Tibial nerve (tissue), 4 donors: ENCODE data around the gene PDZRN3. TPM values are rescaled to one million over a fixed set of nuclear protein-coding genes. Genes with fewer than 3 reads are reported as not detected.

Experiments
- DNase-seq, 2 donors: peaks; one replicate each; pipeline ENCODE4 v3.0.0-alpha.2; 2019; ENCODE audit warnings: low spot score in 2 of 2
- H3K27ac ChIP-seq, 4 donors: fragments of 200-600 bp; sonication (generic) in 3 of 4; one replicate each; pipeline ENCODE4 v1.5.1; 2017 to 2019; ENCODE audit warnings: mild to moderate bottlenecking in 1 of 4
- H3K27me3 ChIP-seq, 2 donors: fragments of 200-600 bp; sonication (generic) in 1 of 2; one replicate each; pipeline versions ENCODE4 v1.5.1 to v1.6.0; 2017 to 2019
- H3K36me3 ChIP-seq, 3 donors: fragments of 200-600 bp; sonication (generic); one replicate each; pipeline ENCODE4 v1.5.1; 2018 to 2019
- H3K4me1 ChIP-seq, 4 donors: fragments of 200-600 bp; sonication (generic) in 3 of 4; one replicate each; pipeline ENCODE4 v1.5.1; 2017 to 2019
- H3K4me3 ChIP-seq, 4 donors: fragments of 200-600 bp; sonication (generic) in 3 of 4; one replicate each; pipeline ENCODE4 v1.5.1; 2017 to 2019; ENCODE audit warnings: mild to moderate bottlenecking in 1 of 4, moderate library complexity in 1 of 4
- H3K9me3 ChIP-seq, 4 donors: fragments of 200-600 bp; sonication (generic) in 3 of 4; one replicate each; pipeline ENCODE4 v1.5.1; 2017 to 2019
- EP300 ChIP-seq, 2 donors: sonication (generic); formaldehyde crosslinking; IDR thresholded peaks; one replicate each; pipeline ENCODE4 v1.6.1; 2017; ENCODE audit warnings: antibody characterized with exemption in 2 of 2, mild to moderate bottlenecking in 1 of 2
- POLR2A ChIP-seq, 2 donors: fragments of 450-650 bp; IDR thresholded peaks; one replicate each; pipeline ENCODE4 v1.6.1; 2017; ENCODE audit warnings: antibody characterized with exemption in 2 of 2, mild to moderate bottlenecking in 2 of 2, moderate library complexity in 2 of 2
- WGBS, 2 donors: methylation state at CpG; one replicate each; pipeline ENCODE4 v1.1.5; 2018; 5-methylcytosine and 5-hydroxymethylcytosine counted together
- total RNA-seq, 4 donors: library from RNA; depleted of rRNA; stranded (reverse); fragments of >200 nt; gene quantifications; one replicate each; pipeline ENCODE4 v1.1.0, GENCODE V29; 2016
- TF ChIP-seq, protein P1 (sequence below), 5 experiments: fragments of 200-600 bp in 3 of 5; fragments of 450-650 bp in 2 of 5; sonication (generic) in 3 of 5; IDR thresholded peaks; one replicate each; pipeline ENCODE4 v1.5.1; 2016 to 2019; ENCODE audit warnings: antibody characterized with exemption in 5 of 5, mild to moderate bottlenecking in 3 of 5, moderate library complexity in 2 of 5

PDZRN3 gene
- total RNA-seq, 4 donors from 2014 or later: 48.3 to 87.2 (median 64.3) TPM

- TF ChIP-seq POLR2A (IDR thresholded peaks at IDR 0.05) (no peak), EP300 (IDR thresholded peaks at IDR 0.05) (no peak)
- TF ChIP-seq, protein P1, sequence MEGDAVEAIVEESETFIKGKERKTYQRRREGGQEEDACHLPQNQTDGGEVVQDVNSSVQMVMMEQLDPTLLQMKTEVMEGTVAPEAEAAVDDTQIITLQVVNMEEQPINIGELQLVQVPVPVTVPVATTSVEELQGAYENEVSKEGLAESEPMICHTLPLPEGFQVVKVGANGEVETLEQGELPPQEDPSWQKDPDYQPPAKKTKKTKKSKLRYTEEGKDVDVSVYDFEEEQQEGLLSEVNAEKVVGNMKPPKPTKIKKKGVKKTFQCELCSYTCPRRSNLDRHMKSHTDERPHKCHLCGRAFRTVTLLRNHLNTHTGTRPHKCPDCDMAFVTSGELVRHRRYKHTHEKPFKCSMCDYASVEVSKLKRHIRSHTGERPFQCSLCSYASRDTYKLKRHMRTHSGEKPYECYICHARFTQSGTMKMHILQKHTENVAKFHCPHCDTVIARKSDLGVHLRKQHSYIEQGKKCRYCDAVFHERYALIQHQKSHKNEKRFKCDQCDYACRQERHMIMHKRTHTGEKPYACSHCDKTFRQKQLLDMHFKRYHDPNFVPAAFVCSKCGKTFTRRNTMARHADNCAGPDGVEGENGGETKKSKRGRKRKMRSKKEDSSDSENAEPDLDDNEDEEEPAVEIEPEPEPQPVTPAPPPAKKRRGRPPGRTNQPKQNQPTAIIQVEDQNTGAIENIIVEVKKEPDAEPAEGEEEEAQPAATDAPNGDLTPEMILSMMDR (IDR thresholded peaks at IDR 0.05): no peak
- no peak overlapping the region for H3K4me3 ChIP-seq
- H3K36me3 ChIP-seq: no peaks in the 10 kb centered on the region
- peaks cover 0 to 31% (median 3%) of the 10 kb centered on the region in 4 donors for H3K4me1 ChIP-seq
- no peaks in the 10 kb centered on the region for H3K27me3 ChIP-seq
- peaks cover 0 to 4% (median 0%) of the 10 kb centered on the region in 4 donors for H3K9me3 ChIP-seq
- no peak overlapping the region for H3K27ac ChIP-seq
- 54 to 62% methylated on average over 2 of the region's 2 CpGs for WGBS, 2 donors
- no peak for DNase-seq
Observed at GRCh38 chr3:73523661-73524060, 101.1 kb downstream of the PDZRN3 start.

DNA sequence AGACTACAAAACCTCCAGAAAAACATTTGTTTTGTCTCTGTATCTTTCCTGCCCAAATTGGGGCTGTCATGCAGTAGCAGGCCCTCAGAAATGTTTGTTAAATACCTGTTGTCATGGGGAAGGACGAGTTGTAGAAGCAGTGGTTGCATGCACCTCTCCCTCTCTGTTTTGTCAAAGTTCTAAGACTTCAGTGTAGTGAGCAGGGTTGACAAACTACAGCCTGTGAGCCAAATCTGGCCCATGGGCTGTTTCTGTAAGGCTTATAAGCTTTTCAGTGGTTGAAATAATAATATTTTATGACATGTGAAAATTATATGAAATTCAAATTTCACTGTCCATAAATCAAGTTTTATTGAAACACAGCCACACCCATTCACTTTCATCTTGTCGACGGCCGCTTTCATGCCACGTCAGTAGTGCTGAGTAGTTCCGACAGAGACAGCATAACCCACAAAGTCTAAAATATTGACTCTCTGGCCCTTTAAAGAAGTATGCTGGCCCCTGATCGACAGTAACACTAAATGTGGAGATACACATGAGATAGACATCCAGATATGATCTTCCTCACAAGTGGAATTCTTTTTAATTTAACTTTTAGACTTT is 102.9 kb downstream of the PDZRN3 start:
- no peaks in the 10 kb centered on the region for H3K27me3 ChIP-seq
- TF ChIP-seq POLR2A (IDR thresholded peaks at IDR 0.05) (no peak), EP300 (IDR thresholded peaks at IDR 0.05) (no peak)
- TF ChIP-seq, protein P1 (IDR thresholded peaks at IDR 0.05): no peak
- H3K9me3 ChIP-seq: peaks cover 0 to 4% (median 0%) of the 10 kb centered on the region in 4 donors
- peak overlapping the region in 1 of 4 donors; percentile 9 for H3K27ac ChIP-seq
- DNase-seq: no peak
- no peaks in the 10 kb centered on the region for H3K36me3 ChIP-seq
- 81 to 83% methylated on average over 7 of the region's 7 CpGs for WGBS, 2 donors
- H3K4me1 ChIP-seq: peaks cover 0 to 24% (median 3%) of the 10 kb centered on the region in 4 donors
- no peak overlapping the region for H3K4me3 ChIP-seq

- H3K4me3 ChIP-seq: no peak overlapping the region
- peak in 1 of 2 donors; percentile 48 for DNase-seq
- 36 to 41% methylated on average over 13 of the region's 13 CpGs for WGBS, 2 donors
- H3K27me3 ChIP-seq: no peaks in the 10 kb centered on the region
- TF ChIP-seq EP300 (IDR thresholded peaks at IDR 0.05): peak in 1 of 2 donors; percentile 35
- no peak for TF ChIP-seq POLR2A (IDR thresholded peaks at IDR 0.05)
- peaks cover 0 to 4% (median 0%) of the 10 kb centered on the region in 4 donors for H3K9me3 ChIP-seq
- H3K4me1 ChIP-seq: peaks cover 0 to 24% (median 3%) of the 10 kb centered on the region in 4 donors
- no peaks in the 10 kb centered on the region for H3K36me3 ChIP-seq
- H3K27ac ChIP-seq: peak overlapping the region in 3 of 4 donors; percentile 26 to 58 (median 43)
Observed at GRCh38 chr3:73520931-73521461, 103.7 kb downstream of the PDZRN3 start.

GRCh38 chr3:73516631-73517030 is 108.1 kb downstream of the PDZRN3 start:
- TF ChIP-seq, protein P1 (IDR thresholded peaks at IDR 0.05): no peak
- TF ChIP-seq EP300 (IDR thresholded peaks at IDR 0.05) (no peak), POLR2A (IDR thresholded peaks at IDR 0.05) (no peak)
- peaks cover 0 to 27% (median 12%) of the 10 kb centered on the region in 4 donors for H3K4me1 ChIP-seq
- H3K36me3 ChIP-seq: no peaks in the 10 kb centered on the region
- no peak overlapping the region for H3K4me3 ChIP-seq
- DNase-seq: no peak
- 49 to 59% methylated on average over 5 of the region's 5 CpGs for WGBS, 2 donors
- H3K27me3 ChIP-seq: no peaks in the 10 kb centered on the region
- H3K9me3 ChIP-seq: no peaks in the 10 kb centered on the region
- H3K27ac ChIP-seq: peak overlapping the region in 2 of 4 donors; percentile 10 to 29

DNA sequence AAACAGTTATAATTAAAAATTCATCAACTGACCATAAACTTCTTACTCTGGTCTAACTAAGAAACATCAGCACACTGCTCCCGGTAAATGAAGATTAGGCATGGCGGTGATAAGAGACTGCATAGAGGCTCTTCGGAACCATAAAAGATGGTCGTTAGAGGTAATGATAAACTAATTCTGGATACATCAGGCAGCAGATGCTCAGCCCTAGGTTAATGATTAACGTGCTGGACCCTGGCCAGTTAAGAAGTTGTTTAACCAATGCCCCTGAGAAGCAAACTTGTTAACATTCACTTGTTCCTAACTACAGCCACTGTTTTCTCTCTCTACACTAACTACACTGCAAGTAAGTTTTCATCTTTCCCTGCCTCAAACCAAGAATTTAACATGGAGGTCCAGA is 111.5 kb downstream of the PDZRN3 start:
- no peak overlapping the region for H3K27ac ChIP-seq
- H3K4me3 ChIP-seq: no peak overlapping the region
- no peaks in the 10 kb centered on the region for H3K36me3 ChIP-seq
- H3K27me3 ChIP-seq: no peaks in the 10 kb centered on the region
- peaks cover 0 to 36% (median 24%) of the 10 kb centered on the region in 4 donors for H3K4me1 ChIP-seq
- TF ChIP-seq EP300 (IDR thresholded peaks at IDR 0.05) (no peak), POLR2A (IDR thresholded peaks at IDR 0.05) (no peak)
- TF ChIP-seq, protein P1 (IDR thresholded peaks at IDR 0.05): no peak
- no peak for DNase-seq
- WGBS, 2 donors: 85 to 86% methylated on average over 5 of the region's 5 CpGs
- H3K9me3 ChIP-seq: no peaks in the 10 kb centered on the region
